IMR-90 (cell line): ENCODE results near the gene AQP12B.

Experiments used
- CEBPB ChIP-seq: IDR thresholded peaks from 2 replicates; pipeline ENCODE4 v1.6.1; 2012; ENCODE audit warnings: low read depth, low read length, improper control_type of control experiment
- FOS ChIP-seq: fragments of 150-350 bp; IDR thresholded peaks from 2 replicates; pipeline ENCODE4 v1.6.1; 2016; ENCODE audit warnings: low read depth, low read length
- MAFK ChIP-seq: IDR thresholded peaks from 2 replicates; pipeline ENCODE4 v1.6.1; 2012; ENCODE audit warnings: low read depth, low read length, improper control_type of control experiment
- NFE2L2 ChIP-seq: fragments of 150-350 bp; IDR thresholded peaks from 2 replicates; pipeline ENCODE4 v1.6.1; 2016; ENCODE audit warnings: low read depth, mild to moderate bottlenecking, low read length
- POLR2A ChIP-seq: IDR thresholded peaks from 2 replicates; pipeline ENCODE4 v1.6.1; 2012; ENCODE audit warnings: mild to moderate bottlenecking, low read depth, low read length
- TF ChIP-seq, protein P1 (sequence below): conservative IDR thresholded peaks from 2 replicates; pipeline ENCODE4 v1.5.1; 2012; ENCODE audit warnings: mild to moderate bottlenecking, low read depth, low read length, improper control_type of control experiment
- TF ChIP-seq, protein P2 (sequence below): fragments of 150-350 bp; IDR thresholded peaks from 2 replicates; pipeline ENCODE4 v1.6.1; 2016; ENCODE audit warnings: low read depth, mild to moderate bottlenecking, low read length, moderate library complexity, borderline replicate concordance

DNA sequence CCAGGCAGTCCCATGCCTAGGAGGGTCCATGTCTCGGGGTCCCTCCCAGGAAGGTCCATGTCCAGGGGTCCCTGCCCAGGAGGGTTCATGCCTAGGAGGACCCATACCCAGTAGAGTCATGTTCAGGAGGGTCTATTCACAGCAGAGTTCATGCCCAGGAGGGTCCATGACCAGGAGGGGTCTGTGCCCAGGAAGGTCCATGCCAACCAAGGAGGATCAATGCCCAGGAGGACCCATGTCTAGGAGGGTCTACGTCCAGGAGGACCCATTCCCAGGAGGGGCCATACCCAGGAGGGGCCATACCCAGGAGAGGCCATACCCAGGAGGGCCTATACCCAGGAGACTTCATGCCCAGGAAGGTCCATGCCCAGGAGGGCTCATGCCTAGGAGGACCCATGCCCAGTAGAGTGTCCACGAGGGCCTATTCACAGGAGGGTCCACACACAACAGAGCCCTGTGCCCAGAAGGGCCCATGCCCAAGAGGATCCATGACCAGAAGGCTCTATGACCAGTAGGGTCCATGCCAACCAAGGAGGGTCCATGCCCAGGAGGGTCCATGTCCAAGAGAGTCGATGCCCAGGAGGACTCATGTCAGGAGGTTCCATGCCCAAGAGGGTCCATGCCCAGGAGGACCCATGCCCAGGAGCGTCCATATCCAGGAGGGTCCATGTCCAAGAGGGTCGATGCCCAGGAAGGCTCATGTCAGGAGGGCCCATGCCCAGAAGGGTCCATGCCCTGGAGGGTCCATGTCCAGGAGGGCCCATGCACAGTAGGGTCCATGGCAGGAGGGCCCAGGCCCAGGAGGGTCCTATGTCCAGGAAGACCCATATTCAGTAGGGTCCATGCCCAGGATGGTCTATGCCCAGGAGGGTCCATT, 47.3 kb downstream of the AQP12B start:
- TF ChIP-seq POLR2A: no peak
- TF ChIP-seq CEBPB: no peak
- TF ChIP-seq, protein P1, sequence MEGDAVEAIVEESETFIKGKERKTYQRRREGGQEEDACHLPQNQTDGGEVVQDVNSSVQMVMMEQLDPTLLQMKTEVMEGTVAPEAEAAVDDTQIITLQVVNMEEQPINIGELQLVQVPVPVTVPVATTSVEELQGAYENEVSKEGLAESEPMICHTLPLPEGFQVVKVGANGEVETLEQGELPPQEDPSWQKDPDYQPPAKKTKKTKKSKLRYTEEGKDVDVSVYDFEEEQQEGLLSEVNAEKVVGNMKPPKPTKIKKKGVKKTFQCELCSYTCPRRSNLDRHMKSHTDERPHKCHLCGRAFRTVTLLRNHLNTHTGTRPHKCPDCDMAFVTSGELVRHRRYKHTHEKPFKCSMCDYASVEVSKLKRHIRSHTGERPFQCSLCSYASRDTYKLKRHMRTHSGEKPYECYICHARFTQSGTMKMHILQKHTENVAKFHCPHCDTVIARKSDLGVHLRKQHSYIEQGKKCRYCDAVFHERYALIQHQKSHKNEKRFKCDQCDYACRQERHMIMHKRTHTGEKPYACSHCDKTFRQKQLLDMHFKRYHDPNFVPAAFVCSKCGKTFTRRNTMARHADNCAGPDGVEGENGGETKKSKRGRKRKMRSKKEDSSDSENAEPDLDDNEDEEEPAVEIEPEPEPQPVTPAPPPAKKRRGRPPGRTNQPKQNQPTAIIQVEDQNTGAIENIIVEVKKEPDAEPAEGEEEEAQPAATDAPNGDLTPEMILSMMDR: no peak
- TF ChIP-seq, protein P2, sequence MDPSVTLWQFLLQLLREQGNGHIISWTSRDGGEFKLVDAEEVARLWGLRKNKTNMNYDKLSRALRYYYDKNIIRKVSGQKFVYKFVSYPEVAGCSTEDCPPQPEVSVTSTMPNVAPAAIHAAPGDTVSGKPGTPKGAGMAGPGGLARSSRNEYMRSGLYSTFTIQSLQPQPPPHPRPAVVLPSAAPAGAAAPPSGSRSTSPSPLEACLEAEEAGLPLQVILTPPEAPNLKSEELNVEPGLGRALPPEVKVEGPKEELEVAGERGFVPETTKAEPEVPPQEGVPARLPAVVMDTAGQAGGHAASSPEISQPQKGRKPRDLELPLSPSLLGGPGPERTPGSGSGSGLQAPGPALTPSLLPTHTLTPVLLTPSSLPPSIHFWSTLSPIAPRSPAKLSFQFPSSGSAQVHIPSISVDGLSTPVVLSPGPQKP: no peak
- TF ChIP-seq NFE2L2: no peak
- TF ChIP-seq MAFK: no peak
- TF ChIP-seq FOS: no peak
